HCT116 (cell line): ENCODE measurements around the gene RUVBL1. TPM values are rescaled to one million over a fixed set of nuclear protein-coding genes. Genes with fewer than 3 reads are reported as not detected.

Source experiments
- ATAC-seq: fragments of 200-7000 bp; cut with Tn5 transposase; 2 replicates; pipeline ENCODE4 v1.9.1; 2020; ENCODE audit warnings: mild to moderate bottlenecking, moderate library complexity
- BruUV-seq: library from RNA; stranded (reverse); fragments of 400-500 nt; replicated peaks from 2 replicates; lab custom pipeline; 2021; lab: Mats Ljungman, UMichigan
- CTCF ChIA-PET: fragments of 300-600 bp; sonication (Branson Sonifier 250); formaldehyde crosslinking; loops from one replicate; lab custom pipeline; 2021; ENCODE audit warnings: antibody characterized with exemption; lab: Charles Lee
- POLR2A ChIA-PET: fragments of 300-600, 350-600 bp; sonication (Branson Sonifier 250); formaldehyde crosslinking; loops from one replicate; lab custom pipeline; 2021; ENCODE audit warnings: antibody characterized with exemption; lab: Charles Lee
- RAD21 ChIA-PET, 2 experiments: fragments of 300-600 bp; sonication (Branson Sonifier 250); formaldehyde crosslinking; loops; one replicate each; lab custom pipeline; 2023; ENCODE audit warnings: low total read pairs in 2 of 2; ENCODE audit not compliant: uncharacterized antibody in 2 of 2, unreplicated experiment in 2 of 2, low non-redundant PET in 1 of 2; lab: Charles Lee
- DNase-seq: peaks from one replicate; pipeline ENCODE4 v3.0.0-alpha.2; 2010; ENCODE audit warnings: low read depth, low spot score
- H2AFZ ChIP-seq: fragments of 200-600 bp; shearing (Covaris generic), sonication (generic); 2 replicates; pipeline ENCODE4 v1.6.1; 2017; ENCODE audit warnings: low read depth, mixed run types, mixed read lengths, antibody characterized with exemption, low read length; ENCODE audit not compliant: poor library complexity, severe bottlenecking
- H3K27ac ChIP-seq: 2 replicates; pipeline ENCODE4 v1.5.1; 2012; ENCODE audit warnings: low read depth, low read length
- H3K27me3 ChIP-seq: fragments of 200-600 bp; sonication (generic); 2 replicates; pipeline ENCODE4 v1.6.1; 2016; ENCODE audit warnings: mixed run types, low read length, mixed read lengths; ENCODE audit not compliant: insufficient read depth
- H3K36me3 ChIP-seq, 2 experiments: fragments of 200-500 bp in 1 of 2; fragments of 200-600 bp in 1 of 2; sonication (Bioruptor generic) in 1 of 2; sonication (generic) in 1 of 2; 2 replicates each; pipeline versions ENCODE4 v1.5.1 to v1.6.1; 2014 to 2016; ENCODE audit warnings: low read length in 2 of 2, inconsistent platforms in 1 of 2, mixed read lengths in 1 of 2, mixed run types in 1 of 2; ENCODE audit not compliant: insufficient read depth in 2 of 2, control insufficient read depth in 1 of 2
- H3K4me1 ChIP-seq, 2 experiments: fragments of 200-600 bp in 1 of 2; sonication (generic) in 1 of 2; 2 replicates each; pipeline versions ENCODE4 v1.5.1 to v1.6.1; 2012 to 2017; ENCODE audit warnings: low read length in 2 of 2, inconsistent platforms in 1 of 2, mild to moderate bottlenecking in 1 of 2, mixed read lengths in 1 of 2, mixed run types in 1 of 2, moderate library complexity in 1 of 2; ENCODE audit not compliant: insufficient read depth in 2 of 2, control insufficient read depth in 1 of 2
- H3K4me2 ChIP-seq: fragments of 200-600 bp; sonication (generic); 2 replicates; pipeline ENCODE4 v1.6.1; 2017; ENCODE audit warnings: mixed run types, low read length, mixed read lengths
- H3K4me3 ChIP-seq, 2 experiments: fragments of 200-600 bp in 1 of 2; sonication (generic) in 1 of 2; replicated peaks in 1 of 2; 2 replicates each; pipeline ENCODE4 v1.5.1; 2011 to 2016; ENCODE audit warnings: low read length in 2 of 2, control low read depth in 1 of 2, low read depth in 1 of 2, mild to moderate bottlenecking in 1 of 2, mixed read lengths in 1 of 2, mixed run types in 1 of 2
- H3K79me2 ChIP-seq: fragments of 200-600 bp; sonication (generic); 2 replicates; pipeline ENCODE4 v1.6.1; 2017; ENCODE audit warnings: mild to moderate bottlenecking, mixed run types, low read length, moderate library complexity, mixed read lengths; ENCODE audit not compliant: insufficient read depth
- H3K9ac ChIP-seq: fragments of 200-600 bp; sonication (generic); 2 replicates; pipeline ENCODE4 v1.6.1; 2016; ENCODE audit warnings: low read length, mixed read lengths
- H3K9me2 ChIP-seq: fragments of 200-600 bp; sonication (generic), shearing (Covaris generic); 2 replicates; pipeline ENCODE4 v1.6.1; 2017; ENCODE audit warnings: mixed run types, mild to moderate bottlenecking, moderate library complexity; ENCODE audit not compliant: insufficient read depth
- H3K9me3 ChIP-seq, 2 experiments: fragments of 200-500 bp in 1 of 2; fragments of 200-600 bp in 1 of 2; sonication (Bioruptor generic) in 1 of 2; sonication (generic) in 1 of 2; 2 replicates each; pipeline ENCODE4 v1.6.1; 2014 to 2017; ENCODE audit warnings: low read length in 2 of 2, mixed read lengths in 2 of 2, inconsistent platforms in 1 of 2, low read depth in 1 of 2, mild to moderate bottlenecking in 1 of 2, mixed run types in 1 of 2, moderate library complexity in 1 of 2; ENCODE audit not compliant: control insufficient read depth in 1 of 2, insufficient read depth in 1 of 2
- H4K20me1 ChIP-seq: fragments of 200-600 bp; sonication (generic), shearing (Covaris generic); 2 replicates; pipeline ENCODE4 v1.6.1; 2017; ENCODE audit warnings: mixed run types, mild to moderate bottlenecking, moderate library complexity; ENCODE audit not compliant: insufficient read depth
- ATF3 ChIP-seq: IDR thresholded peaks from 2 replicates; pipeline ENCODE4 v1.6.1; 2012
- CBX3 ChIP-seq: IDR thresholded peaks from 2 replicates; pipeline ENCODE4 v1.6.1; 2012; ENCODE audit warnings: low read depth
- CTCF ChIP-seq, 3 experiments: fragments of 200-600 bp in 1 of 3; sonication (generic) in 1 of 3; IDR thresholded peaks in 2 of 3; conservative IDR thresholded peaks in 1 of 3; 2 replicates each; pipeline ENCODE4 v1.5.1; 2012 to 2017; ENCODE audit warnings: low read depth in 2 of 3, low read length in 2 of 3, antibody characterized with exemption in 1 of 3, borderline replicate concordance in 1 of 3, control low read depth in 1 of 3, mild to moderate bottlenecking in 1 of 3, mixed read lengths in 1 of 3, mixed run types in 1 of 3, moderate library complexity in 1 of 3; ENCODE audit not compliant: insufficient read depth in 1 of 3
- EGR1 ChIP-seq: IDR thresholded peaks from 2 replicates; pipeline ENCODE4 v1.6.1; 2012; ENCODE audit warnings: low read depth
- EZH2 ChIP-seq: fragments of 200-600 bp; sonication (generic); IDR thresholded peaks from 2 replicates; pipeline ENCODE4 v1.6.1; 2017; ENCODE audit warnings: antibody characterized with exemption, mixed run types
- RAD21 ChIP-seq: IDR thresholded peaks from 2 replicates; pipeline ENCODE4 v1.6.1; 2012; ENCODE audit warnings: low read depth, mild to moderate bottlenecking
- SIN3A ChIP-seq: IDR thresholded peaks from 2 replicates; pipeline ENCODE4 v1.6.1; 2012; ENCODE audit warnings: low read depth
- SP1 ChIP-seq: IDR thresholded peaks from 2 replicates; pipeline ENCODE4 v1.6.1; 2012; ENCODE audit warnings: low read depth
- ZBTB33 ChIP-seq: IDR thresholded peaks from 2 replicates; pipeline ENCODE4 v1.6.1; 2011; ENCODE audit warnings: mild to moderate bottlenecking, low read length, moderate library complexity; ENCODE audit not compliant: insufficient replicate concordance; ENCODE audit errors: extremely low read depth
- ZNF274 ChIP-seq: fragments of 200-500 bp; sonication (Bioruptor generic); IDR thresholded peaks from 2 replicates; pipeline ENCODE4 v1.6.1; 2014; ENCODE audit warnings: mild to moderate bottlenecking, low read depth, low read length, inconsistent platforms
- intact Hi-C: fragments of 100-400 bp; cut with micrococcal nuclease; formaldehyde crosslinking; loops from 2 replicates; pipeline ENCODE4 v1.10.0; 2022
- total RNA-seq: library from RNA; stranded (reverse); gene quantifications from one replicate; pipeline ENCODE4 v1.2.1, GENCODE V29; 2021; ENCODE audit not compliant: unreplicated experiment

RUVBL1 gene
- total RNA-seq, 1 experiment from 2014 or later: 129 TPM

- Histone ChIP-seq H3K4me2 (peak overlapping the region; percentile 95; the same call in 1 of the 2 replicates), H3K36me3 (peaks cover 11 to 21% of the 10 kb centered on the region in 2 experiments; a peak in 3 of 4 replicates), H3K27me3 (peaks cover 4% of the 10 kb centered on the region; the same call in 1 of the 2 replicates), H3K9ac (no peak overlapping the region), H3K79me2 (peaks cover 37% of the 10 kb centered on the region), H3K9me3 (no peaks in the 10 kb centered on the region), H3K9me2 (no peaks in the 10 kb centered on the region), H3K27ac (no peak overlapping the region), H4K20me1 (peaks cover 5% of the 10 kb centered on the region; the same call in 1 of the 2 replicates), H2AFZ (no peak overlapping the region), H3K4me1 (peaks cover 6 to 21% of the 10 kb centered on the region in 2 experiments), H3K4me3 (no peak overlapping the region)
- intact Hi-C loops: loop anchor here (10.0 kb wide), 1 partner anchor 456 kb away; the partner anchor contains the start of genes MCM2 and TPRA1
- POLR2A ChIA-PET: no interaction called here
- RAD21 ChIA-PET: no interaction called here
- DNase-seq: no peak
- CTCF ChIA-PET: interaction anchor here (0.6 kb wide), 1 partner anchor 354 kb away, joined by 3 read pairs; no protein-coding TSS in a partner anchor
- no peak for ATAC-seq
- TF ChIP-seq RAD21 (no peak), SP1 (no peak), ZBTB33 (no peak), ZNF274 (no peak)
- no TSS peak for BruUV-seq
These were observed 73.0 kb downstream of the RUVBL1 start for GRCh38 chr3:128050597-128050996.

GRCh38 chr3:128041344-128041743, 82.3 kb downstream of the RUVBL1 start:
- H3K9me2 ChIP-seq: no peaks in the 10 kb centered on the region
- H3K36me3 ChIP-seq: no peaks in the 10 kb centered on the region
- H4K20me1 ChIP-seq: no peaks in the 10 kb centered on the region
- H3K9me3 ChIP-seq: no peaks in the 10 kb centered on the region
- CTCF ChIA-PET: no interaction called here
- no peaks in the 10 kb centered on the region for H3K79me2 ChIP-seq
- no peaks in the 10 kb centered on the region for H3K27me3 ChIP-seq
- POLR2A ChIA-PET: no interaction called here
- H3K4me2 ChIP-seq: no peak overlapping the region
- no peak for ATAC-seq
- intact Hi-C loops: no loop called here
- H2AFZ ChIP-seq: no peak overlapping the region
- TF ChIP-seq CTCF (IDR thresholded peaks at IDR 0.05 in 2 of 3, conservative IDR thresholded peaks at IDR 0.05 in 1 of 3; ENCODE audit: borderline replicate concordance in 1 of 3, insufficient read depth in 1 of 3, low read depth in 2 of 3, low read length in 2 of 3) (no peak), SIN3A (no peak), ATF3 (no peak), CBX3 (no peak), EZH2 (no peak), EGR1 (no peak)
- TF ChIP-seq, all 23 proteins: peak for 0
- no peak overlapping the region for H3K27ac ChIP-seq
- no peak overlapping the region for H3K4me3 ChIP-seq
- no peak for DNase-seq
- RAD21 ChIA-PET: no interaction called here
- H3K4me1 ChIP-seq: no peaks in the 10 kb centered on the region
- H3K9ac ChIP-seq: no peak overlapping the region
- no TSS peak for BruUV-seq
